ENCODE results near the gene COMMD10.

Gene COMMD10

GRCh38 chr5:116178925-116179324, 94.1 kb downstream of the COMMD10 start:
- TF ChIP-seq CTCF (IDR thresholded peaks at IDR 0.05; ENCODE audit: borderline replicate concordance, insufficient read depth, low read depth, low read length): no peak
- no peak overlapping the region for H3K4me3 ChIP-seq (ENCODE audit: low read depth, low read length)

GRCh38 chr5:116209166-116209565, 124.3 kb downstream of the COMMD10 start:
- TF ChIP-seq CTCF (IDR thresholded peaks at IDR 0.05; ENCODE audit: borderline replicate concordance, insufficient read depth, low read depth, low read length): no peak
- H3K4me3 ChIP-seq (ENCODE audit: low read depth, low read length): no peak overlapping the region

DNA sequence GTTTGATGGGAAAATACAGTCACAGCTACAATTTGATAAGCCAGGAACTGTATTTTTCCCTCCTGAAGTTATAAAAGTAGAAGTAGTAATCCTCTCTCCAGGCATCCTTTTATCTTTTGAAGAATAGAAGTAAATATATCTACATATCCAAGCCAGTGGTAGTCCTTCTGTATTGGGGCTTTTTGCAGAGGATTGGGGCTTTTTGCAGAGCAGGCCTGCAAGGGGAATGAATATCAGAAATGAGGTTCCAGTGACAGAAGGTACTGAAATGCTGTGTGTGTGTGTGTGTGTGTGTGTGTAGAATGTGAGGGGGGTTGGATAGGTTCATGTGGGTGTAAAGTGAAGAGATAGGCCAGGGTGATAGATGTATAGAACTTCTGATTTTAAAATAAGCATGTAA, 127.4 kb downstream of the COMMD10 start:
- H3K4me3 ChIP-seq (ENCODE audit: low read depth, low read length): no peak overlapping the region
- no peak for TF ChIP-seq CTCF (IDR thresholded peaks at IDR 0.05; ENCODE audit: borderline replicate concordance, insufficient read depth, low read depth, low read length)

- no peak for TF ChIP-seq CTCF (IDR thresholded peaks at IDR 0.05; ENCODE audit: borderline replicate concordance, insufficient read depth, low read depth, low read length)
These were observed 131.4 kb downstream of the COMMD10 start for GRCh38 chr5:116216246-116216645.

DNA sequence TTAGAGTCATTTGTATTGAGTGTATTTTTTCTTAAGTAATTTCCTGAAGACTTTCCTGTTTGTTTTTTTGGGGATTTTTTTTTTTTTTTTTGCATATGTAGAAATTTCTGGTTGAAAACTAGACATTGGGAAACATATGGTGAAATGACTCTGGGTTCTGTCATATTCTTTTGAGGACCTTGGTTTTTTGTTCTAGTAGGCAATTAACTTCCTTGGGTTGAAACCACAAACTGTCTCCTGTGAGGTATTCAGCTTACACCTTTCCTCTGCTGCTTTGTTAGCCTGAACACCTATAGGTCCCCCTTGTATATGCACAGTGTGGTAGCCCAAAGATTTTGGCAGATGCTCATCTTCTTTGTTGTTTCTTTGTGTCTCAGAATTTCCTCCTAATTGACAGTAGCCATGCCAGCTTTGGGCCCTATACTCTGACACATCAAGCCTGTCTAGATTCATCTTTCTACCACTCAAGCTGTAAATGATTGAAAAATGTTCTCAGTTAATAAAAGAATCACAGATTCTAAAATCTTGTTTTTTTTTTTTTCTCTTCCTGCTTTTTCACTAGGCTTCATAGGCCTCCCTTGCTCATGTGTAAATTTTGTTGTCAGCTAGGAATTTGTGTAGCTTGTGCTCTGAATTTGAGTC, 140.6 kb downstream of the COMMD10 start:
- no peak for TF ChIP-seq CTCF (IDR thresholded peaks at IDR 0.05; ENCODE audit: borderline replicate concordance, insufficient read depth, low read depth, low read length)
- no peak overlapping the region for H3K4me3 ChIP-seq (ENCODE audit: low read depth, low read length)

More at GRCh38 chr5:116216246-116216645, 131.4 kb downstream of the COMMD10 start:
- H3K4me3 ChIP-seq (ENCODE audit: low read depth, low read length): no peak overlapping the region

DNA sequence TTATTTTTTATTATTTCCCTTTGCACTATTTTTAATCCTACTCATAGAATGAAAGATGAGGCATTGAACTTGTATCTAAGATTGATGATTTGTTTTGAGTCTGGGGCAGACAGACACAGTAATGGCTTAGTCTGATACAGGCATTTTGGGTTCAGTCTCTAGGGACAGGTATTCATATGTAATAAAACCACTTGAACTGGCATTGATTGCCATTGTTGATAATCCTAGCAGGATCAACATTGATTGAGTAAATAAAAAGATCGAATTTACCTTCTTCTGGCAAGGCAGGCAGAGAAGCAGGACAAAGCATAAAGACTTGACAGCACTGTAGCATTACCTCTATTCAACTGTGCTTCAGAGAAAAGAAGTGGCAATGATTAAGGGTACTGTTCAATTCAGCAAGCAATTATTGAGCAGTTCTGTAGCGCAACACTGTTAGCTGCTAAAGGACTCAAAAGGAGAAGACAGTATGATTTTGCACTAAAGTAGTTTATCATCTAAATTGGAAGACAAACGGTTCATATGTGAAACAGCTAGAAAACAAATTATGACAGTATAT, 144.4 kb downstream of the COMMD10 start:
- TF ChIP-seq CTCF (IDR thresholded peaks at IDR 0.05; ENCODE audit: borderline replicate concordance, insufficient read depth, low read depth, low read length): no peak
- H3K4me3 ChIP-seq (ENCODE audit: low read depth, low read length): no peak overlapping the region

GRCh38 chr5:116231288-116231687, 146.5 kb downstream of the COMMD10 start:
- no peak overlapping the region for H3K4me3 ChIP-seq (ENCODE audit: low read depth, low read length)
- TF ChIP-seq CTCF (IDR thresholded peaks at IDR 0.05; ENCODE audit: borderline replicate concordance, insufficient read depth, low read depth, low read length): no peak
